ENCODE measurements around the gene FBXW2.

FBXW2 gene

DNA sequence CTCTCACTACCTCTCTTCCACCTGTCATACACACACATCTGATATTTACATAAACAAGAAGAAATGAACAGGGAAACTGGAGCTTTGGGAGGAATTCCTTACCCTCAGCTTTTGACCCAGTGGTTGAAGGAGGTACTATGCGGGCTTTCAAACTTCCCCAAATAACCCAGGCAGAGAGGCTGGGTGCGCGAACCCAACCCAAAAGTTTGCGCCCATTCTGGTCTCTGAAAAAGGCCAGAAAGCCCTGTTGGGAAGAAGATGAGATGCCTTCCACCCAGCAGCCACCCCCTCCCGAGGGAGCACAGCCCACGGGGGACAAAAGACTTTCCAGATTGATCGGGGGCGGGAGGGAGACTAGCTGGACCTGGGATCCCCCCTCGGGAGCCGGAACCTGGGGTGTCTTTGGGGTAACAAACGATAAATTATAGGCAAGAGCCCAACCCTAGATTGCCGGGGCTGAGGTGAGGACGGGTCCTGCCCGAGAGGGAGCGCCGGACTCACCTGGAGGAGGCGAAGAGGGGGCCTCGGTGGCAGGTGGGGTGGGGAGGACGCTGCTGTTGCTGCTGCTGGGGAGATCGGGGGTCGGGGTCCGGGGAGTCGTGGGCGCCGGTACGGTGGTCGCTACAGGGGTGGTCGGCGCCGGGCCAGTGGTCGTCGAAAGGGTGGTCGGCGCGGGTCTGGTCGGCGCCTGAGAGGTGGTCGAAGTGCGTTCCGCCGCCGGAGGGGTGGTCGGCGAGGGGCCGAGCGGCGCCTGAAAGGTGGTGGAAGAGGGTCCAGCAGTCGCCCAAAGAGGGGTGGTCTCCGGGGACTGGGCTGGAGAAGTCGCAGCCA lies 79.7 kb downstream of the FBXW2 start:
- FAIRE-seq, result no peak

DNA sequence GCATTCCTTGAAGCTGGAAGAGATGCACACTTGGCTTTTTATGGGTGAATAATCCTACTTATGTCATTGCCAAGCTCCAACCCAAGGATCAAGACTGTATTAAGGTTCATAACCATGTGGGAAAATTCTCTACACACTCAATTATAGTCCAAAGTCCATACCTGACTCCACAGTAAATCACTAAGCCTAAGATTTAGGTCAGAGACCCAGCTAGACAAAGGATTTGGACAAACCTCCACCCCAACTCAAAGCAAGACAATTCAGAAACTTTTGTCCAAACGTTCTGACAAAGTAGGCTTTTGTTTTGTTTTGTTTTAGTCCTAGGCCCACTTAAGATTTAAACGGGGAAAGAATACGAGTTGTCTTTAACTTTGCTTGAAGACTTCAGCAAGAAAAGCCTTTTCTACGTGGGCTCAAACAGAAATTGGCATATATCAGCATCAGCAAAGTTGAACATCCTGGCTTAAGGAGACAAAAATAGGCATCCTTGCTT lies 80.6 kb downstream of the FBXW2 start:
- no peak for FAIRE-seq

DNA sequence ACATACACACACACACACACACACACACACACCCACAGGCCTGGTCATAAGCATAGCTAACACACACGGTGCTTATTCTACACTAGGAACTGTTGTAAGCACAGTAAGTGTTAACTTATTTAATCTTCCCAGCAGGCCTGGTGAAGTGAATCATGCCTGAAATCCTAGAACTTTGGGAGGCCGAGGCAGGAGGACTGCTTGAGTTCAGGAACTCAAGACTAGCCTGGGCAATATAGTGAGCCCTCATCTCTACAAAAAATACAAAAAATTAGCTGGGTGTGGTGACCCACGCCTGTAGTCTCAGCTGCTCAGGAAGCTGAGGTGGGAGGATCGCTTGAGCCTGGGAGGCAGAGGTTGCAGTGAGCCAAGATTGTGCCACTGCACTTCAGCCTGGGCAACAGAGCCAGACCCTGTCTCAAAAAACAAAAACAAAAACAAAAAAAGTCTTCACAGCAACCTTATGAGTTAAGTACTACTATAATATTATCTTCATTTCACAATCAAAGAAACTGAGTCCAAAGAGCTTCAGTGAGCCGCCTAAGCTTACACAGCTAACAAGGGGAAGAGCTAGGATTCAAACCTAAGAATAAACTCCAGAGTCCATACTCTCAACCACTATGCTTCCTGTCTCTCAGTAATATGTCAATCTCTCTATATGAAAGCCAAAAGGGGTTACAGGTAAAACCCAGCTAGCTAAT lies 81.2 kb downstream of the FBXW2 start:
- no peak for FAIRE-seq

DNA sequence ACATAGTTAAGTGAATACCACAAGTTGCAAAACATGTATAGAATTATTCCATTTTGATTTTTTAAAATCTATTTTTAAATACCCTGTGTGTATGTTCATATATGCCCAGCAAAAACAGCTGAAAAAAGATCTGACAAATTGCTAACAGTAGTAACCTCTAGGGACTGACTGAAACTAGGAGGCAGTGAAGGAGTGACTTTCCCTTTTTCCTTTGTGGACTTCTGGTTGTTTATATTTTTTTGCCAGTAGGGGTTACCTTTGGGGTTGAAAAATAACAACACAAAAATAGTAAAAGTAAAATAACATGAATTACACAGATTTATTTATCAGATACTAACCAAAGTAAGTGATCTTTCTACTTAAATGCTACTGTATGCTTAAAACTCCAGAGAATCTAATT lies 81.9 kb downstream of the FBXW2 start:
- FAIRE-seq, result no peak

DNA sequence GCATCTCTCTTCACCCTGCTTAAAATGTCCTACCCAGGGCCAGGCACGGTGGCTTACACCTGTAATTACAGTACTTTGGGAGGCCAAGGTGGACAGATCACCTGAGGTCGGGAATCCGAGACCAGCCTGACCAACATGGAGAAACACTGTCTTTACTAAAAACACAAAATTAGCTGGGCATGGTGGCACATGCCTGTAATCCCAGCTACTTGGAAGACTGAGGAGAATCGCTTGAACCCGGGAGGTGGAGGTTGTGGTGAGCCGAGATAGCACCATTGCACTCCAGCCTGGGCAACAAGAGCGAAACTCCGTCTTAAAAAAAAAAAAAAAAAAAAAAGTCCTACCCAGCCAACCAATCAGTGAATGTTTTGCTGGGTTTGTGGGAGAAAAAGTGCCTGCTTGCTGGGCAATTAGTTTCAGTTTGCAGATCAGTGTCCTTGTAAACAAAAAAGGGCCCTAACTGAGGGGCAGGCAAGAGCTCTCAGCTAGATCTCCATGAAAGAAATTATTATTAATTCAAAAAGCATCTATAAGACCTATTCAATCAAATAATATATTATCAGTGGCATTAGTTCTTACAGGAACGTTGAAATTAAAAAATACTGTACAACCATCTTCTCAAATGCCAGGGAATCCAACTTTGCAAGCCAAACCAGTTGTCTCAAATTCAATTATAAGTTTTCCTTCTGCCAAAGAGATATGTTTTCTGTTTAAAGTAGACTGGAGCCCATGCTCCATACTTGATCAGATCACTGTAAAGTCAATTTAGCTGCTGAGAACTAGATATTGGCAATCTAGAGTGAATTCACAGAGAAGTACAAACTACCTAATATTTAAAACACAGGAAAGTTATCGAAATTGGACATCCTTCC lies 82.9 kb downstream of the FBXW2 start:
- peak; percentile 13 for FAIRE-seq

DNA sequence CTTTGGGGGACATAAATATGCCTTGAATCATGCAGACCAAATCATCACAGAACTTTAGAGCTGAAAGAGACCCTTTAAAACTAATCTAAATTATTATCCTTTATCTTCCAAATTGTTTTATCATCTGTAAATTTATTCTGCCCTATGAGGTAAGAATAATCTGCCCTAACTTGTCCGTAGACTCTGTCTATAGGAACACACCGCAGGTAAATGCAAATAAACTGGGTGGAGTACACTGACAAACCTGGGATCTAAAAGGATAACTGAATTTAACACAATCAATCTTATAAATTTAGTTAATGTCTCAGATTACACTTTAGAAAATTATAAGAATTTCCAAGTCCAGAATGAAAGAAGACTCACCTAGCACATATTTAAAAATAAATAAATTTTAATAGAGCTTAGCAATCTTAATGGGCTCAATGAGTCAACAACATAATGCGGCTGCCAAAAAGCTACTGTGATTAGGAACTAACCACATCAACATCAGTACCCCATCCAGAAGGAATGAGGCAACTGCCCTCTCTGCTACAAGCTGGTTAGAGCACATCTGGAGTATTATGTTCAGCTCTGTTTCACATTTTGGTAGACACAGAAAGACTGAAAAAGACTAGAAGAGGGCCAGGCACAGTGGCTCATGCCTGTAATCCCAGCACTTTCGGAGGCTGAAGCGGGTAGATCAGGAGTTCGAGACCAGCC lies 84.5 kb downstream of the FBXW2 start:
- FAIRE-seq, result no peak

DNA sequence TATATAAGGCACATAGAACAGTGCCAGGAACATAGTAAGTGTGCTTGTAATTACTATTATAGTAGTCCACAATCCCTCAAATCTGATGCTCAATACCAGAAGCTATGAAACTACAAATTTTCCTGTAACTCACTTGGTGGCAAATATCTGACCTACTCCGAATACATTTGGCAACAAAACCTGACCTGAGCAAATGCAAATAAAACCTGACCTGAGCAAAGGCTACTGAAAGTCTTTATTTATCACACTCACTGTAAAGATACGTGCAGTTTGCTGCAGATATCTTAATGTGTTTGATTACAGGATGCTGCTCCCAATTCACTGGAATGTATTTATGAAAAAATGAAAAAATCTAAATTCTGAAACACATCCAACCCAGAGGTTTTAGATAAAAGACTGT lies 86.0 kb downstream of the FBXW2 start:
- no peak for FAIRE-seq

All from islet of Langerhans (tissue), 1 donor.